HG02870 (cell line): ENCODE data around the gene PRORP.
A peak's percentile ranks its signal among the peaks of the same experiment; 100 is the strongest.
"Not testable (repeated sequence)": the region's sequence is repeated elsewhere in the genome, so short reads cannot be mapped to it uniquely, and the experiment has no call there.

Experiments used
- ATAC-seq: cut with Tn5 transposase; IDR thresholded peaks from one replicate; pipeline ENCODE4 v1.9.1; 2021; ENCODE audit warnings: mild to moderate bottlenecking, moderate library complexity; ENCODE audit not compliant: unreplicated experiment

Gene PRORP

GRCh38 chr14:35121887-35122695, at the start of gene PRORP, which contains the start of gene PPP2R3C:
PRORP (plus strand) TSS chr14:35122552; CDS start chr14:35123246, 694 bp downstream.
PPP2R3C (minus strand) TSS chr14:35121990; CDS start chr14:35121959, 31 bp downstream.
- peak; percentile 86 for ATAC-seq

GRCh38 chr14:35073486-35073885, 48.9 kb upstream of the PRORP start:
- ATAC-seq = no peak

GRCh38 chr14:35078082-35078481, 44.3 kb upstream of the PRORP start:
- no peak for ATAC-seq

GRCh38 chr14:35079742-35080141, 42.6 kb upstream of the PRORP start:
- ATAC-seq = no peak

- ATAC-seq = no peak
These were observed 38.7 kb upstream of the PRORP start for GRCh38 chr14:35083530-35084150.

- ATAC-seq = no peak
These were observed 36.9 kb upstream of the PRORP start for GRCh38 chr14:35085441-35085840.

GRCh38 chr14:35088514-35088913, 33.8 kb upstream of the PRORP start:
- no peak for ATAC-seq

GRCh38 chr14:35094645-35095044, 27.7 kb upstream of the PRORP start:
- ATAC-seq = not testable (repeated sequence)

- ATAC-seq = no peak
These were observed 14.5 kb upstream of the PRORP start for GRCh38 chr14:35107866-35108265.

GRCh38 chr14:35112641-35113040, 9.7 kb upstream of the PRORP start:
- no peak for ATAC-seq

GRCh38 chr14:35113308-35113950, 8.9 kb upstream of the PRORP start:
- no peak for ATAC-seq

GRCh38 chr14:35114036-35114435, 8.3 kb upstream of the PRORP start:
- no peak for ATAC-seq

- no peak for ATAC-seq
These were observed 6.1 kb upstream of the PRORP start for GRCh38 chr14:35116242-35116641.

GRCh38 chr14:35117112-35117511, 5.2 kb upstream of the PRORP start:
- ATAC-seq = no peak

GRCh38 chr14:35121026-35121886, 1.1 kb upstream of the PRORP start:
- ATAC-seq = no peak

- ATAC-seq = no peak
These were observed 490 bp downstream of the PRORP start for GRCh38 chr14:35122696-35123387.

- no peak for ATAC-seq
These were observed 994 bp downstream of the PRORP start for GRCh38 chr14:35123388-35123703.

GRCh38 chr14:35124127-35124526, 1.8 kb downstream of the PRORP start:
- ATAC-seq = no peak

- ATAC-seq = no peak
These were observed 11.4 kb downstream of the PRORP start for GRCh38 chr14:35133542-35134328.
